ENCODE measurements around the gene SPP2. TPM values are rescaled to one million over a fixed set of nuclear protein-coding genes. Genes with fewer than 3 reads are reported as not detected.

The SPP2 gene
- total RNA-seq, 4 donors from 2014 or later, result not detected

DNA sequence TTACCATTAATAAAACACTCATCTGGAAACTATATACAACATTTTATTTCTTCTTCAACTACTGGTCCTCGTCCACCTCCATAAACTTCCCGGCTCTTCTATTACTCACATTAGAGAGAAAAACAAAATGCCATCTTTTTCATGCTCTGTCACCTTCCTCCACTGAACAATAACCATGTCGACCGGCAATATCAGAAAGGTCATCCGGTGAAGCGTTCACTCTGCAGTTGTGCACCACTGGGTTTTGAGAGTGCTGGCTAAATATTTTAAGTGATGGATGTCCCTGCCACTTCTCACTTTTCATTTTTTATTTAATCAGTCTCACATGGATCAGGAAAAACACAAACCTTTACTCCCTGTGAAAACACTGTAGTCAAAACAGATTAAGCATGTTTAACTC, 48.2 kb downstream of the SPP2 start:
- WGBS, 2 donors, result 58 to 69% methylated on average over 6 of the region's 6 CpGs
- H3K27ac ChIP-seq, result no peak overlapping the region
- H3K9me3 ChIP-seq, result no peaks in the 10 kb centered on the region
- H3K36me3 ChIP-seq, result no peaks in the 10 kb centered on the region
- peaks cover 0 to under 1% (median 0%) of the 10 kb centered on the region in 4 donors for H3K4me1 ChIP-seq
- no peak for DNase-seq (ENCODE audit: low spot score in 2 of 2)
- H3K27me3 ChIP-seq, result no peaks in the 10 kb centered on the region
- no peak overlapping the region for H3K4me3 ChIP-seq
- TF ChIP-seq EP300 (IDR thresholded peaks at IDR 0.05), result no peak
- TF ChIP-seq, protein P1, sequence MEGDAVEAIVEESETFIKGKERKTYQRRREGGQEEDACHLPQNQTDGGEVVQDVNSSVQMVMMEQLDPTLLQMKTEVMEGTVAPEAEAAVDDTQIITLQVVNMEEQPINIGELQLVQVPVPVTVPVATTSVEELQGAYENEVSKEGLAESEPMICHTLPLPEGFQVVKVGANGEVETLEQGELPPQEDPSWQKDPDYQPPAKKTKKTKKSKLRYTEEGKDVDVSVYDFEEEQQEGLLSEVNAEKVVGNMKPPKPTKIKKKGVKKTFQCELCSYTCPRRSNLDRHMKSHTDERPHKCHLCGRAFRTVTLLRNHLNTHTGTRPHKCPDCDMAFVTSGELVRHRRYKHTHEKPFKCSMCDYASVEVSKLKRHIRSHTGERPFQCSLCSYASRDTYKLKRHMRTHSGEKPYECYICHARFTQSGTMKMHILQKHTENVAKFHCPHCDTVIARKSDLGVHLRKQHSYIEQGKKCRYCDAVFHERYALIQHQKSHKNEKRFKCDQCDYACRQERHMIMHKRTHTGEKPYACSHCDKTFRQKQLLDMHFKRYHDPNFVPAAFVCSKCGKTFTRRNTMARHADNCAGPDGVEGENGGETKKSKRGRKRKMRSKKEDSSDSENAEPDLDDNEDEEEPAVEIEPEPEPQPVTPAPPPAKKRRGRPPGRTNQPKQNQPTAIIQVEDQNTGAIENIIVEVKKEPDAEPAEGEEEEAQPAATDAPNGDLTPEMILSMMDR (IDR thresholded peaks at IDR 0.05), result no peak
- no peak for TF ChIP-seq POLR2A (IDR thresholded peaks at IDR 0.05)

DNA sequence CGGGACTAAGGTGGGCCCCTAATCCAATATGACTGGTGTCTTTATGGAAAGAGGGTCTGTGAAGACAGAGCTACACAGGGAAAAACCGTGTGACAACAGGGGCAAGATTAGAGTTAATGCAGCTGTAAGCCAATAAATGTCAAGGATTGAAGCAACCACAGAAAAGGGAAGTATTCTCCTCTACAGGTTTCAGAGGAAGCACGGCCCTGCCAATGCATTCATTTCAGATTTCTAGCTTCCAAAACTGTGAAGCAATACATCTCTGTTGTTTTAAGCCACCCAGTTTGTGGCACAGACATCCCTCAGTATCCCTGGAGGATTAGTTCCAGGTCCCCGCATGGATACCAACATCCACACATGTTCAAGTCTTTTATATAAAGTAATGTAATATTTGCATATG, 48.8 kb downstream of the SPP2 start:
- 39 to 62% methylated on average over 4 of the region's 4 CpGs for WGBS, 2 donors
- Histone ChIP-seq H3K27me3 (no peaks in the 10 kb centered on the region), H3K4me1 (no peaks in the 10 kb centered on the region), H3K9me3 (no peaks in the 10 kb centered on the region), H3K4me3 (no peak overlapping the region), H3K27ac (no peak overlapping the region), H3K36me3 (no peaks in the 10 kb centered on the region)
- DNase-seq (ENCODE audit: low spot score in 2 of 2), result no peak
- no peak for TF ChIP-seq POLR2A (IDR thresholded peaks at IDR 0.05)

DNA sequence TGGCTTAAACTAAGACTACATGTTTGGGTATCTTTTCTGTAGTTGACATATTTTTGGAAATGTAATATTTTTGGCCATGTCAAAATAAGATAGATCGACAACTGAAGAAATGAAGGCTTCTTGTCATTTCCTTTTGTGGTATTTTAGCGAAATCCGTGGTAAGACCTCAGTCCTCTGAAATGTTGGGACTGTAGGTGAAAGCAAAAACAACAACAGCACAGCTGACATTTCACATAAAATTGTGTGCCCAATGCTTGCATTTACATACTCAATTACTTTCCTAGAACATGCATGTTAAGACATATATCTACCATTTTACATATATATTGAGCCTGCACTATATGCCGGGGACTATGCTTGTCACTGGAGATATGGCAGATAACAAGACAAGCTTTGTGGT, 50.2 kb downstream of the SPP2 start:
- H3K4me1 ChIP-seq, result no peaks in the 10 kb centered on the region
- TF ChIP-seq, protein P1 (IDR thresholded peaks at IDR 0.05), result no peak
- TF ChIP-seq POLR2A (IDR thresholded peaks at IDR 0.05), result no peak
- no peak for TF ChIP-seq EP300 (IDR thresholded peaks at IDR 0.05)
- no peak overlapping the region for H3K4me3 ChIP-seq
- no peak overlapping the region for H3K27ac ChIP-seq
- H3K9me3 ChIP-seq, result no peaks in the 10 kb centered on the region
- H3K36me3 ChIP-seq, result no peaks in the 10 kb centered on the region
- no peak for DNase-seq (ENCODE audit: low spot score in 2 of 2)
- no peaks in the 10 kb centered on the region for H3K27me3 ChIP-seq
- 74 to 77% methylated on average over 4 of the region's 4 CpGs for WGBS, 2 donors

DNA sequence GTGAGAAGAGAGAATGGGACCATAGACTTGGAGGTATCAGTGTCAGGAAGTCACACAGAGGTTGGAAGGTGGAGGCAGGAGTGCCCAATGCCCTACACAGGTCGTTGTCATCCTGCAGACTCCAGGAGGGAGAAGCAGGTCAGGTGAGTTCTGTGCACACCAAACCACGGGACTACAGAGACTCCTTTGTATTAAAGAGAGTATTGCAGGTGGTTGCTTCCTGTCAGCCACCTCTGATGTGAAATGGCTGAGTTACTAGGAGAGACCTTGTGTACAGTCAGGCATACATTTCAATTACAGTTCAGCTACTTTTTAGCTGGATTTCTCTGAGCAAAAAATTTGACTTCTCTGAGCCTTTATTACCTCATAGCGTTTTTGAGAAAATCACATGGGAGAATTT, 51.6 kb downstream of the SPP2 start:
- WGBS, 2 donors, result 52 to 55% methylated on average over 3 of the region's 3 CpGs
- H3K27ac ChIP-seq, result no peak overlapping the region

GRCh38 chr2:234107861-234108260, 57.4 kb downstream of the SPP2 start:
- DNase-seq (ENCODE audit: low spot score in 2 of 2), result no peak
- WGBS, 2 donors, result 73 to 86% methylated on average over 1 of the region's 1 CpG
- Histone ChIP-seq H3K9me3 (no peaks in the 10 kb centered on the region), H3K4me3 (no peak overlapping the region), H3K27ac (no peak overlapping the region), H3K27me3 (no peaks in the 10 kb centered on the region), H3K36me3 (no peaks in the 10 kb centered on the region), H3K4me1 (no peaks in the 10 kb centered on the region)
- TF ChIP-seq POLR2A (IDR thresholded peaks at IDR 0.05), result no peak
- TF ChIP-seq, protein P1 (IDR thresholded peaks at IDR 0.05), result no peak
- no peak for TF ChIP-seq EP300 (IDR thresholded peaks at IDR 0.05)

More for the DNA sequence above, 51.6 kb downstream of the SPP2 start:
- no peak for DNase-seq (ENCODE audit: low spot score in 2 of 2)
- Histone ChIP-seq H3K27me3 (no peaks in the 10 kb centered on the region), H3K4me3 (no peak overlapping the region), H3K4me1 (no peaks in the 10 kb centered on the region), H3K9me3 (no peaks in the 10 kb centered on the region), H3K36me3 (no peaks in the 10 kb centered on the region)
- TF ChIP-seq EP300 (IDR thresholded peaks at IDR 0.05) (no peak), POLR2A (IDR thresholded peaks at IDR 0.05) (no peak)
- TF ChIP-seq, protein P1 (IDR thresholded peaks at IDR 0.05), result no peak

GRCh38 chr2:234109321-234109720, 58.8 kb downstream of the SPP2 start:
- no peaks in the 10 kb centered on the region for H3K36me3 ChIP-seq
- H3K4me1 ChIP-seq, result no peaks in the 10 kb centered on the region
- DNase-seq (ENCODE audit: low spot score in 2 of 2), result no peak
- H3K27ac ChIP-seq, result no peak overlapping the region
- 87 to 88% methylated on average over 8 of the region's 8 CpGs for WGBS, 2 donors
- H3K4me3 ChIP-seq, result no peak overlapping the region
- TF ChIP-seq POLR2A (IDR thresholded peaks at IDR 0.05), result no peak
- TF ChIP-seq, protein P1 (IDR thresholded peaks at IDR 0.05), result no peak
- TF ChIP-seq EP300 (IDR thresholded peaks at IDR 0.05), result no peak
- H3K27me3 ChIP-seq, result no peaks in the 10 kb centered on the region
- no peaks in the 10 kb centered on the region for H3K9me3 ChIP-seq

Measured in tibial nerve (tissue), 4 donors.